GM19023 (cell line): ENCODE results near the gene ZNF735.
"Not testable (repeated sequence)": the region's sequence is repeated elsewhere in the genome, so short reads cannot be mapped to it uniquely, and the experiment has no call there.

ENCODE experiments used
- ATAC-seq: cut with Tn5 transposase; IDR thresholded peaks from one replicate; pipeline ENCODE4 v1.9.1; 2021; ENCODE audit warnings: mild to moderate bottlenecking, moderate library complexity; ENCODE audit not compliant: unreplicated experiment

The ZNF735 gene

DNA sequence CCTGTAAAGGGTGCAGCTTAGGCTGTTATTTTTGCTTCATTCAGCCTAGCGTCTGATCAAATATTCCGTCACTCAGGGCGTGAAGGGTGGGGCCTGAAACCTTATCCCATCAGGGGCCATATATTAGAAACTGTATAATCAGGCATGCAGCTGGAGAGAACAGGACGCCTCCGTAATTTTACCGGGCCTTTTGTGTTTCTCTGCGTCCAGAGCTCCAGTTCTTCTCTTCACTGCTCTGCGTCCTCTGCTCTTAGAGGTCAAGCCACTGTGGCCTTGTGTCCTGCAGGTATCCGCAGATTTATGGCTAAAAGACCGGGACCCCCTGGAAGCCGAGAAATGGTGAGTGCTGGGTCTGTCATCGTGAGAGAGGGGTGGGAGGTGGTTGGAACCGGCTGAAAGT, at the start of gene ZNF735:
TSS of gene ZNF735 (plus strand) at position 301 of the 400 bp plus-strand sequence. CDS start at position 301, 0 bp downstream.
- no peak for ATAC-seq

DNA sequence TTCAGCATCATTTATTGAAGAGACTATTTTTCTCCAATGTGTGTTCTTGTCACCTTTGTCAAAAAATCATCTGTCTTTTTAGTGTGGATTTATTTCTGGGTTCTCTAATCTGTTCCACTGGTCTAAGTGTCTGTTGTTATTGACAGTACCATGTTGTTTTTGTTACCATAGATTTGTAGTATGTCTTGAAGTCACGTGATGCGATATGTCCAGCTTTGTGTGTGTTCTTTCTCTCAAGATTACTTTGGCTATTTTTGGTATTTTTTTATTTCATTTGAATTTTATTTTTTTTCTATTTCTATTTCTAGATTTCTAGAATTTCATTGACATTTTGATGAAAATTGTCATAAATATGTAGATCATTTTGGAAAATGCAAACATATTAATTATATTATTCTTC, 36.0 kb upstream of the ZNF735 start:
- ATAC-seq: not testable (repeated sequence)

DNA sequence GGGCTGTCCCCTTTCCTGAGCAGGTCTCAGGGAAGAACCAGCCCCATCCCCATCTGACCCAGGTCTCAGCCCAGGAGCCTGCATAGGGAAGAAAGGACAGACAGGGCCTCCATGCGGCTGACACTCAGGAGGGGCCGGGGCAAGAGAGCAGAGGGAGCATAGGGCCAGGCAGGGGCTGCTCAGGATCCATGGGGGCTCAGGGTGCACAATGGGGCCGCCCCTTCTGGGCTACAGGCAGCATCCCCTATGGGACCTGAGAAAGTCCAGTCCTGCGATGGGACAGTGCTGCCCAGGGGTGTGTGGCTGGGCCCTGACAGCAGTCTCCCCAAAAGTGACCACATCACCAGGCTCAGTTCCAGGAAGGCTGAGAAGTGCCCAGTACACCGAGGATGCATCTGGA, 32.7 kb upstream of the ZNF735 start:
- no peak for ATAC-seq

DNA sequence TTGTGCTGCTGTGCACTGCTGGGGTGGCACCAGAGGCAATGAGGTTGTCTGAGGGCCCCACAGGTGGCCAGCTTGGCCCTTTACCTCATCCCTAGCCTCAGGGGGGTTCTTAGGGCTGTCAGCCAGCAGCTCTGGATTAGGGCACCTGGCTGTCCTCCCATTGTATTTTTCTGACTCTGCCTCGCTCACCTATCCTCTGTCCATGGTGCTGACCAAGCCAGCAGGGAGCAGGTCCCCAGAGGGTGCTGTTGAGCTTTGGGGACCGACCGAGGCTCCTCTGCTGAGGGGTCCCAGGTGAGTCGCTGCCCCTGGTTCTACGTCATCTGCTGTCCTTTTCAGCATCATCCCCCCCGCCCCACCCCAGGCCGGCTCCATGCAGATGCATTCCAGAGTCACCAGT, 32.1 kb upstream of the ZNF735 start:
- ATAC-seq: no peak

DNA sequence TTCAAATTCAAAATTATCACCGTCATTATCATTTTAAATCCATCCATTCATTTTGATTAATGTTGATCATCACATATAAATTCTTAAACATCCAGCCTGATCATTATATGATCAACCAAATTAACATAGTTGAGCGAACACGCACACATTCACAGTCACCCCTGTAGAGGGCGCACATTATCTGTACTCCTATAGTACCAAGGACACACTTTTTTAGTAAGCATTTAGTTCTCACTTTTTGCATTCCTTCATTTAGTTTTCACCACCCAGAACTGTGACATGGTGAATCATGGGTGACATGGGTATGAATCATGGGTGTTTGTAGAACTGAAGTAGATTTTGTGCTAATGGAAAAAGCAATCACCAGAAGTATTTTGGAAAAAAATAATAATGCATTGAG, 26.0 kb upstream of the ZNF735 start:
- ATAC-seq: no peak

DNA sequence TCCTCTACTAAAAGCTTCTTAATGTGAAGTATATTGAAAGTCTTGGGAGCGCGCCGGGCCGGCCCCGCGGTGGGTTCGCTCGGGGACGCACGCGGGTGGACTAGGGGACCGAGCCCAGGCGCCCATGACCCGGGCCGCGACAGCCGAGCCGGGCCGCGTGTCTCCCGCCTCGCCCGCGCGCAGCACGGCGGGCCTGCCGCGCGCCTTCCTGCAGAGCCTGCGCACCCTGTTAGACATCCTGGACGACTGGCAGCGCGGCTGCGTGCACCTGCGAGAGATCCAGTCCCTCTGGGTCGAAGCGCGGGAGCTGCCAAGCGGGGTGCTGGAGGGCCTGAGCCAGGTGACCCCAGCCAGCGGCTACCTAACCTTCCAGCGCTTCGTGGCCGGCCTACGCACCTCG, 25.4 kb upstream of the ZNF735 start:
- ATAC-seq: no peak

DNA sequence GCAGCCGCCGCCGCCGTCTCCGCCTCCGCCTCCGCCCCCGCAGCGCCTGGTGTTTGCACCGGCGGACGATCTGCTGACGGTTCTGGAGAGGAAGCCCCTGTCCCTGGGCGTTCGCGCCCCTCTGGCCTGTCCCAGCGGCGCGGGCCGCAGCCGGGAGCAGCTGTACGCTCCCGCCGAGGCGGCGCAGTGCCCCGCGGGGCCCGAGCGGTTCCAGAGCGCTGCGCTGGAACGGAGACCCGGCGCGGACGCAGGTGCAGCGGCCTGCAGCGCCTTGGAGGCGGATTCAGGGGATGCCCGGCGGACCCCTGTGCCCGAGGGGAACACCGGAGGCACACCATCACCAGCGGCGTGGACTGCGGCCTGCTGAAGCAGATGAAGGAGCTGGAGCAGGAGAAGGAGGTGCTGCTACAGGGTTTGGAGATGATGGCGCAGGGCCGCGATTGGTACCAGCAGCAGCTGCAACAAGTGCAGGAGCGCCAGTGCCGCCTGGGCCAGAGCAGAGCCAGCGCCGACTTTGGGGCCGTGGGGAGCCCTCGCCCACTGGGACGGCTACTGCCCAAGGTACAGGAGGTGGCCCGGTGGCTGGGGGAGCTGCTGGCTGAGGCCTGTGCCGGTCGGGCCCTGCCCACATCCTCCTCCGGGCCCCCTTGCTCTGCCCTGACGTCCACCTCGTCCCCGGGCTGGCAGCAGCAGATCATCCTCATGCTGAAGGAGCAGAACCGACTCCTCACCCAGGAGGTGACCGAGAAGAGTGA, 24.8 kb upstream of the ZNF735 start:
- ATAC-seq: no peak

DNA sequence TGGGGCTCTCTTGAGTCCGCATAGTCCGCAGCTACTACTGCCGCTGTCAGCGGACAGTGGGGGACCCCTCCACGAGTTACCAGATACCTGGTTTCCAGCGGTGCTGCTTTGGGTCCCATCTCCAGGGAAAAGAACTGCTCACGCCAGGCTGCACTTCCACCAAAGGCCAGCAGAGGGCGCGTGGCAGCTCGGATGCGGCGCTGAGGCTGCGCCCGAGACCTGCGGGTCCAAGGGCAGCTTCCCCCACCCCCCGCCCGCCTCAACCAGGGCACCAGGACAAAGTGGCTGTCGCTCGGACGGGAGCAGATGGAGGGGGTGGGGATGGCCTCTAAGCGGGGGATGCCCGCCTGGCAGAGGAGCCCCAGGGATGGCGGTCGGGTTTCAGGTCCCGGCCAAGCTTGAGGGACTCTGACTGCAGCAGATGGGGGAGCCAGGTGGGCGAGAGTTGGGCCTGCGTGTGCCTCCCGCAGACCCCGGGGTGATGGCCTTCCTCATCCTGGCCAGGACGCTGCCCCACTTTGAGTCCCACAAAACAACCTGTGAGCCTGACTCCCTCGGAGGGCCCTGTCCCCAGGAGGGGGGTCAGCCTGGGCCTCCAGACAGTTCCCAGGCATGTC, 23.8 kb upstream of the ZNF735 start:
- ATAC-seq: no peak

DNA sequence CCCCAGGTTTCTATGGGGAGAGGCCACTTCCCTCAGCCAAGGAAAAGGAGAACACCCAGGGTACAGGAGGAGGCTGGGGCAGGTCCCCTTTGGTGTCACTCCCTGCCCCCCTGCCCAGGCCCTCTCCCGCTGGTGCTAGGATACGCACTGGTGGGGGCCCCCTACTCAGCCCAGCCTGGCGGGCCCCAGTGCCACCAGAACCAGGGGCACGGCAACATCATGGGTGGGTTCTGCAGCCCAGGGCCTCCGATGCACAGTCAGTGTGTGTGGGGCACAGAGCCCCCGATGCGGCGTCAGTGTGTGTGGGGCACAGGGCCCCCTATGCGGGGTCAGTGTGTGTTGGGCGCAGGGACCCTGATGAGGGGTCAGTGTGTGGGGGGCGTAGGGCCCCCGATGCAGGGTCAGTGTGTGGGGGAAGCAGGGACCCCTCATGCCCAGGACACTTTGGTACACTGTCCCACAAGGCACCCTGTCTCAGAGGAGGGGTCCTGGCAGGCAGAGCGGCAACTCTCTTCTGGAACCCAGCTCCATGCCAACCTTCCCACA, 23.1 kb upstream of the ZNF735 start:
- no peak for ATAC-seq

DNA sequence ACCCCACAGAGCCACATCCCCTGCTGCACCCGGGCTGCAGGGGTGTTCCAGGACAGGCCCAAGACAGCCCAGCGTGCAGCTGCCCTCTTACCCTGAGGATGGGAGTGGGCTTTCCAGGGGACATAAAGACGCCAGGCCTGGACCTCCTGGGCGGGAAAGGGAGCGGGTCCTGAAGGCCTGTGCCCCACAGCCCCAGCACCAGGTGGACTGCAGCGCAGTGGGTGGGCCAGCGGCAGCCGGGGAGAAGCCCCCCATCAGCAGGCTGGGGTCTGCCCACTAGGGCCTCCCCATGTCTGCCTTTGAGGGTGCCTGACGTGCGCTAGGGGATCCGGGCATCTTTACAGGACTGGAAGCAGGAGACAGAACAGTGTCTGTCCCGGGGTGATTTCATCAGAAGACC, 22.6 kb upstream of the ZNF735 start:
- ATAC-seq: no peak

DNA sequence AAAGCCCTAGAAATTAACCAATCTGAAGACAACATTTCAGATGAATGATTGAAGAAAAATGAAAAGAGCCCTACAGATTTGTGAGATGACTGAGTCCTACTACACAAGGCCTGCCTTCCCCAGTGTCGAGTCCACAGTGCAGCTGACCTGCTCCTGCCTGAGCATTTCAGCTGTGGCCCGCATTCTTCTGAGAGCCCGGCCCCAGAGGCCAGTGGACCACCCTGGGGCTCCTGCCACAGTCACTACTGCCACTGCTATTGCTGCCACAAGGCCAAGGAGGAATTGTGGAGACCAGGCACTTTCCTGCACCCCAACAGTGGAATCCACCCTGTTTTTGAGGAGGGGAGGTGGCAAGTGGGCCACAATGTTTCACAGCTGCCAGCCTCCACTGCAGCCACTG, 19.6 kb upstream of the ZNF735 start:
- no peak for ATAC-seq

DNA sequence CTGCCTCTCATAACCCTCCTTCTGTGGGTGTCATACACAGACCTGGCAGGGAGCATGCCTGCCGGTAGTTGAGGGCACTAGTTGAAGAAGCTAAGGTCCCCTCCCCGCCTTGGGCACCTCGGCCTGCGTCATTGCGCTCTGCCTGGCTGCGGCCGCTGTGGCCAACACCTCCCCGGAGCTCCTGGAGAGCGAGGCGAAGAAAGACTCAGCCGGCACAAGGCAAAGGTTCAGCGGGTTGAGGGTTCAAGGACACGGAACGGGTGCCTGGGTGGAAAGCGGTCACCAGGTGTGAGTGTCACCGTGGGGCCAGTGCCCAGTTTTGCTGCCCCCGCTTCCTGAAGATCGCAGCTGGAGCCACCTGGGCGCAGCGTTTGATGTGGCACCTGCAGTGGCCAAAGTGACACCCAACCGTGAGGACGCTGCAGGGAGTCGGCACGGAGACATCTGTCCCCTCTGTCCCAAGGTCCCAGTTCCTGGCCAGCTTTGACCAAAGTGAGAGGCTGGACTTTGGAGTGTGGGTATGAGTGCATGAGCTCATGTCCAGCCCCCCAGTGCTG, 14.8 kb upstream of the ZNF735 start:
- no peak for ATAC-seq

DNA sequence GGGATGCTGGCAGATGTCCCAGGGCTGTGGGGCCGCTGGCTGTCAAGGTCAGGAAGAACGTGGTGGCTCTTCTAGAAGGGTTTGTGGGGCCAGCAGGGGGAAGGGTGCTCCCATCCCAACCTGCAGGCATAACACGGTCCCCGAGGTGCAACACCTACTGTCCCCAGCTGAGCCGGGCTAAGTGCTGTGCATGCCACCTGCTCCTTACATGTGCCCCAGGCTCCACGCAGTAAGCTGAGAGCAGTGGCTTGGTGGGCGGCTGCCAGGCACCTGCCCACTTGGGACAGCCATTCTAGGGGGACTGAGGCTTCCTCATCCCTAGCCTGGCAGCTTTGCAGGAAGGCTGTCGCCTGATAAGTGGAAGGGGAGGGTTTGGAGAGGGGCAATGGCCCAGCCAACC, 14.2 kb upstream of the ZNF735 start:
- no peak for ATAC-seq

DNA sequence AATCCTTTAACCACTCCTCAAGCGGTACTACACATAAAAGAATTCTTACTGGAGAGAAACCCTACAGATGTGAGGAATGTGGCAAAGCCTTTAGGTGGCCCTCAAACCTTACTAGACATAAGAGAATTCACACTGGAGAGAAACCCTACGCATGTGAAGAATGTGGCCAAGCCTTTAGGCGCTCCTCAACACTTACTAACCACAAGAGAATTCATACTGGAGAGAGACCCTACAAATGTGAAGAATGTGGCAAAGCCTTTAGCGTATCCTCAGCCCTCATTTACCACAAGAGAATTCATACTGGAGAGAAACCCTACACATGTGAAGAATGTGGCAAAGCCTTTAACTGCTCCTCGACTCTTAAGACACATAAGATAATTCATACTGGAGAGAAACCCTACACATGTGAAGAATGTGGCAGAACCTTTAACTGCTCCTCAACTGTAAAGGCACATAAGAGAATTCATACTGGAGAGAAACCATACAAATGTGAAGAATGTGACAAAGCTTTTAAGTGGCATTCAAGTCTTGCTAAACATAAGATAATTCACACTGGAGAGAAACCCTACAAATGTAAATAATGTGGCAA, 12.8 kb downstream of the ZNF735 start:
- not testable (repeated sequence) for ATAC-seq

DNA sequence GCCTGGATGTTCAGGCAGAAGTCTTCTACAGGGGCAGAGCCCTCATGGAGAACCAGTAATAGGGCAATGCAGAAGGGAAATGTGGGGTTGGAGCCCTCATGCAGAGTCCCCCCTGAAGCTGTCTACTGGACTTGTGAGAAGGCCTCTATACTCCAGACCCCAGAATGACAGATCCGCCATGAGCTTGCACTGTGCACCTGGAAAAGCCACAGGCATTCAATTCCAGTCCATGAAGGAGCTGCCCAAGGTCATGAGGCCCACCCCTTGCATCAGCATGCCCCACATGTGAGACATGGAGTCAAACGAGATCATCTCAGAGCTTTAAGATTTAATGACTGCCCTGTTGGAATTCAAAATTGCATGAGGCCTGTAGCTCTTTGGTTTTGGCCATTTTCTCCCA, 16.4 kb downstream of the ZNF735 start:
- ATAC-seq: no peak

DNA sequence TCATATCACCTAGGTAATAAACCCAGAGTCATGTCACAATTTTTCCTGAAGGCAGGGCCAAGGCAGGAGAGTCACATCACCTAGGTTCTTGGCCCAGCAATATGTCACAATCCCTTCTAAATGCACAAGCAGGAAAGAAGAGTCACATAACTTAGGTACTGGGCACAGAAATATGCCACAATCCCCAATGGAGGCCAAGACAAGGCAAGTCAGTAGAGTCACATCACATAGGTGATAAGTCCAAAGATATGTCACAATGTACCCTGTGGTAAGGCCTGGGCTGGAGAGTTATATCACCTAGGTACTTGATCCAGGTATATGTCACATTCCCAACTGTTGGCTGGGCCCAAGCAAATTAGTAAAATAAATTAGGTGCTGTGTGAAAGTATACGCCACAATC, 21.2 kb downstream of the ZNF735 start, which contains the start of gene ZNF679:
TSS of gene ZNF679 (plus strand) at position 301 of the 400 bp plus-strand sequence. CDS start 20,644 bp downstream, outside the sequence.
- not testable (repeated sequence) for ATAC-seq

DNA sequence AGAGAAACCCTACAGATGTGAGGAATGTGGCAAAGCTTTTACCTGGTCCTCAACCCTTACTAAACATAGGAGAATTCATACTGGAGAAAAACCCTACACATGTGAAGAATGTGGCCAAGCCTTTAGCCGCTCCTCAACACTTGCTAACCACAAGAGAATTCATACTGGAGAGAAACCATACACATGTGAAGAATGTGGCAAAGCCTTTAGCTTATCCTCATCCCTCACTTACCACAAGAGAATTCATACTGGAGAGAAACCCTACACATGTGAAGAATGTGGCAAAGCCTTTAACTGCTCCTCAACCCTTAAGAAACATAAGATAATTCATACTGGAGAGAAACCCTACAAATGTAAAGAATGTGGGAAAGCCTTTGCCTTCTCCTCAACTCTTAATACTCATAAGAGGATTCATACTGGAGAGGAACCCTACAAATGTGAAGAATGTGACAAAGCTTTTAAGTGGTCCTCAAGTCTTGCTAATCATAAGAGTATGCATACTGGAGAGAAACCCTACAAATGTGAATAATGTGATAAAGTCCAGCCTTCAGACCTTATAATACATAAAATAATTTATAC, 59.4 kb downstream of the ZNF735 start:
- ATAC-seq: no peak
